ENCODE measurements around the gene COL4A2.

Gene COL4A2

DNA sequence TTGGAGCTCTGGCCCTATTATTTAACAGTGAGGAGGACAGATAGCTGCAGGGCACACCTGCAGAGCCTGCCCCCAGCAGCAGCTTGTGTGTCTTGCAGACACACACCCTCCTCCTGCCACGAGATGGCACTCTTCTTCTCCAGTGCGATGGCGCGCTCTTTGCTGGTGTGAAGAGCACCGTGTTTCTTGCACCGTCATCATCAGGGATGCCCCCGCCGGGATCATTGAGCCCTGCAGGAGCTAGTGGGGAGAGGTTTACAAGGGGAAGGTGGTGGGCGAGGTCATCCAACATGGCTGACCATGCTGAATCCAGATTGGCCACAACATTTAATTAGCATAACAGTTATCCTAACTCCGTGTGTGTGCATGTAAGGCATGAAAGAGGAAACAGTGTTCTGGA is 148.9 kb downstream of the COL4A2 start:
- Histone ChIP-seq H3K27ac (no peak overlapping the region), H3K4me1 (ENCODE audit: control insufficient read depth in 1 of 2, insufficient read depth in 1 of 2, low read depth in 1 of 2, low read length in 1 of 2) (no peaks in the 10 kb centered on the region), H3K36me3 (no peaks in the 10 kb centered on the region), H3K27me3 (peaks cover 9% of the 10 kb centered on the region), H3K9me3 (no peaks in the 10 kb centered on the region), H3K4me3 (ENCODE audit: low read depth in 1 of 2, low read length in 1 of 2) (no peak overlapping the region)
- TF ChIP-seq, protein P1, sequence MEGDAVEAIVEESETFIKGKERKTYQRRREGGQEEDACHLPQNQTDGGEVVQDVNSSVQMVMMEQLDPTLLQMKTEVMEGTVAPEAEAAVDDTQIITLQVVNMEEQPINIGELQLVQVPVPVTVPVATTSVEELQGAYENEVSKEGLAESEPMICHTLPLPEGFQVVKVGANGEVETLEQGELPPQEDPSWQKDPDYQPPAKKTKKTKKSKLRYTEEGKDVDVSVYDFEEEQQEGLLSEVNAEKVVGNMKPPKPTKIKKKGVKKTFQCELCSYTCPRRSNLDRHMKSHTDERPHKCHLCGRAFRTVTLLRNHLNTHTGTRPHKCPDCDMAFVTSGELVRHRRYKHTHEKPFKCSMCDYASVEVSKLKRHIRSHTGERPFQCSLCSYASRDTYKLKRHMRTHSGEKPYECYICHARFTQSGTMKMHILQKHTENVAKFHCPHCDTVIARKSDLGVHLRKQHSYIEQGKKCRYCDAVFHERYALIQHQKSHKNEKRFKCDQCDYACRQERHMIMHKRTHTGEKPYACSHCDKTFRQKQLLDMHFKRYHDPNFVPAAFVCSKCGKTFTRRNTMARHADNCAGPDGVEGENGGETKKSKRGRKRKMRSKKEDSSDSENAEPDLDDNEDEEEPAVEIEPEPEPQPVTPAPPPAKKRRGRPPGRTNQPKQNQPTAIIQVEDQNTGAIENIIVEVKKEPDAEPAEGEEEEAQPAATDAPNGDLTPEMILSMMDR (IDR thresholded peaks at IDR 0.05), result peak; percentile 73

- no peak overlapping the region for H3K27ac ChIP-seq
These were observed 149.5 kb downstream of the COL4A2 start for GRCh38 chr13:110456550-110456949.

DNA sequence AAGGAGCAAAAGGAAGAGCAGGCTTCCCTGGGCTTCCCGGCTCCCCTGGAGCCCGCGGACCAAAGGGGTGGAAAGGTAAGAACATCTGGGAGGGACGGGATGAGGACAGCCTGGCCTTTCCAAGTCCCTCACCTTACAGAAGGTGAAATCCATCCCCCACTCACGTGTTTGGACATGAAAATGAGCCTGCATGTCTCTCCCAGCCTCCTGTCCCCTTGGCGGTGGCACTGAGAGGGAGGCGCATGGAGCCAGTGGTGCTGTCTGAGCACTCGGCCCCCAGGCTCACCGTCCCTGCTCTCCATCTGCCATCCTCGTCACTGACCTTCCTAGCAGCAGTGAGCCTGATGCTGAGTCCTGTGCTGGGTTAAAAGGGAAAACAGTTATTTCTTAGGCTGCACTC is 150.3 kb downstream of the COL4A2 start:
- Histone ChIP-seq H3K9me3 (no peaks in the 10 kb centered on the region), H3K27ac (no peak overlapping the region), H3K27me3 (peaks cover 9% of the 10 kb centered on the region), H3K4me3 (ENCODE audit: low read depth in 1 of 2, low read length in 1 of 2) (no peak overlapping the region), H3K4me1 (ENCODE audit: control insufficient read depth in 1 of 2, insufficient read depth in 1 of 2, low read depth in 1 of 2, low read length in 1 of 2) (no peaks in the 10 kb centered on the region), H3K36me3 (no peaks in the 10 kb centered on the region)
- TF ChIP-seq, protein P1 (IDR thresholded peaks at IDR 0.05), result no peak

More at GRCh38 chr13:110456550-110456949, 149.5 kb downstream of the COL4A2 start:
- Histone ChIP-seq H3K27me3 (peaks cover 9% of the 10 kb centered on the region), H3K4me3 (ENCODE audit: low read depth in 1 of 2, low read length in 1 of 2) (no peak overlapping the region), H3K36me3 (no peaks in the 10 kb centered on the region), H3K4me1 (ENCODE audit: control insufficient read depth in 1 of 2, insufficient read depth in 1 of 2, low read depth in 1 of 2, low read length in 1 of 2) (no peaks in the 10 kb centered on the region), H3K9me3 (no peaks in the 10 kb centered on the region)
- TF ChIP-seq, protein P1 (IDR thresholded peaks at IDR 0.05), result no peak

GRCh38 chr13:110458017-110458416 is 150.9 kb downstream of the COL4A2 start:
- no peaks in the 10 kb centered on the region for H3K36me3 ChIP-seq
- H3K27ac ChIP-seq, result no peak overlapping the region
- no peaks in the 10 kb centered on the region for H3K9me3 ChIP-seq
- no peaks in the 10 kb centered on the region for H3K4me1 ChIP-seq (ENCODE audit: control insufficient read depth in 1 of 2, insufficient read depth in 1 of 2, low read depth in 1 of 2, low read length in 1 of 2)
- peaks cover 9% of the 10 kb centered on the region for H3K27me3 ChIP-seq
- TF ChIP-seq, protein P1 (IDR thresholded peaks at IDR 0.05), result no peak
- H3K4me3 ChIP-seq (ENCODE audit: low read depth in 1 of 2, low read length in 1 of 2), result no peak overlapping the region

GRCh38 chr13:110458594-110459365 is 151.7 kb downstream of the COL4A2 start:
- TF ChIP-seq, protein P1 (IDR thresholded peaks at IDR 0.05), result no peak
- no peaks in the 10 kb centered on the region for H3K4me1 ChIP-seq (ENCODE audit: control insufficient read depth in 1 of 2, insufficient read depth in 1 of 2, low read depth in 1 of 2, low read length in 1 of 2)
- H3K27ac ChIP-seq, result no peak overlapping the region
- H3K36me3 ChIP-seq, result no peaks in the 10 kb centered on the region
- H3K9me3 ChIP-seq, result no peaks in the 10 kb centered on the region
- no peak overlapping the region for H3K4me3 ChIP-seq (ENCODE audit: low read depth in 1 of 2, low read length in 1 of 2)
- peaks cover 9% of the 10 kb centered on the region for H3K27me3 ChIP-seq

All from neutrophil (primary cell).